HG03159 (cell line): ENCODE measurements around the gene ICAM4.

ENCODE experiments used
- ATAC-seq: cut with Tn5 transposase; IDR thresholded peaks from one replicate; pipeline ENCODE4 v1.9.1; 2021; ENCODE audit warnings: mild to moderate bottlenecking, moderate library complexity; ENCODE audit not compliant: unreplicated experiment

ICAM4 gene

DNA sequence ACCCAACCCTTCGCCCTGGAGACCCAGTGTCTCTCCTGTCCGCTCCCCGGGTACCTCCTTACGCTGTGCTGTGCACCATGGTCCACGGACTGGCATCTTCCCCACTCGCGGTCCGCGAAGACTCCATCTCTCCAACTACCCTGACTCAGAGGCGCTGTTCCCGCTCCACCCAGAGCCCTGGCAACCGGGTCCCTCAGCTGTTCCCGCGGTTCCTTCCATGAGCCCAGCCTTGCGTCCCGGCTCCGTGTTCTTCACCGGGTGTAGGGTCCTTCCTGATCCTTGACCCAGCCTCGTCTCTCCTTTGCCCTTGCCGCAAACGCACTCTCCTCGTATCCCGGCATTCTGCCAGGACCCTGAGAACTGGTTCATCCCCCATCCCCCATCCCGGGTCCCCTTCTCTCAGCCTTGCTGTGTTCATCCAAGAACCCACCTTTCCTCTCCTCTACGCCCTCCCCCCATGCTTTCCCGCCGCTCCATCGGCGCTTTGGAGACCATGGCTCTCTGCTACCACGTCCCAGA, 3.7 kb downstream of the ICAM4 start:
- ATAC-seq = no peak

DNA sequence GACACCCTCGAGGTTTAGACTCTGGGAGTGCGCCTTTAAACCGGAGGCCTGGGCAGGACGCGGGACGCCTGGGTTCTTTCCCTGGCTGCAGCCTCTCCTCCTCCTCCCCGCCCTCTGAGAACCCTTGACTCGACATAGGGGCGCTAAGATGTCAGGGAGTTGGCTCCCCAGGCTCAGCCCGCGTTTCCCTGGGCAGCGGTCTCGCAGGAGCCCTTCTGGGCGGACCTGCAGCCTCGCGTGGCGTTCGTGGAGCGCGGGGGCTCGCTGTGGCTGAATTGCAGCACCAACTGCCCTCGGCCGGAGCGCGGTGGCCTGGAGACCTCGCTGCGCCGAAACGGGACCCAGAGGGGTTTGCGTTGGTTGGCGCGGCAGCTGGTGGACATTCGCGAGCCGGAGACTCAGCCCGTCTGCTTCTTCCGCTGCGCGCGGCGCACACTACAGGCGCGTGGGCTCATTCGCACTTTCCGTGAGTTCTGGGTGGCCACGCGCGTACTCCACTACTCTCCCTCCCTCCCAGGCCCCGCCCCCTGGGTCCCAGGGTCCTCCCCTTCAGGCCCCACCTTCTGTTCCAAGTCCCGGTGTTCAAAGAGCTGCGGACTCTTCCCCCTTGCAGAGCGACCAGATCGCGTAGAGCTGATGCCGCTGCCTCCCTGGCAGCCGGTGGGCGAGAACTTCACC, 4.3 kb downstream of the ICAM4 start:
- ATAC-seq = no peak

DNA sequence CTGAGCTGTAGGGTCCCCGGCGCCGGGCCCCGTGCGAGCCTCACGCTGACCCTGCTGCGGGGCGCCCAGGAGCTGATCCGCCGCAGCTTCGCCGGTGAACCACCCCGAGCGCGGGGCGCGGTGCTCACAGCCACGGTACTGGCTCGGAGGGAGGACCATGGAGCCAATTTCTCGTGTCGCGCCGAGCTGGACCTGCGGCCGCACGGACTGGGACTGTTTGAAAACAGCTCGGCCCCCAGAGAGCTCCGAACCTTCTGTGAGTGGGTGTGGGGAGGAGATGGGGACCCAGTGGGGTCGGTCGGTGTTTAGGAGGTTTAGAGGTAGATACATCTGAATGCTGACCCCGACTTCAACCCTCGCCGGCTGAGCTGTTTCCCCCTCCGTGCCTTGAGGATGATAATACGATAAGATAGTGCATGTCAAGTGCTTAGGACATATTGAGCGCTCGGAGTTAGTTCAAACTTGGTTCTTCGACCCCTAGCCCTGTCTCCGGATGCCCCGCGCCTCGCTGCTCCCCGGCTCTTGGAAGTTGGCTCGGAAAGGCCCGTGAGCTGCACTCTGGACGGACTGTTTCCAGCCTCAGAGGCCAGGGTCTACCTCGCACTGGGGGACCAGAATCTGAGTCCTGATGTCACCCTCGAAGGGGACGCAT, 4.9 kb downstream of the ICAM4 start:
- no peak for ATAC-seq

DNA sequence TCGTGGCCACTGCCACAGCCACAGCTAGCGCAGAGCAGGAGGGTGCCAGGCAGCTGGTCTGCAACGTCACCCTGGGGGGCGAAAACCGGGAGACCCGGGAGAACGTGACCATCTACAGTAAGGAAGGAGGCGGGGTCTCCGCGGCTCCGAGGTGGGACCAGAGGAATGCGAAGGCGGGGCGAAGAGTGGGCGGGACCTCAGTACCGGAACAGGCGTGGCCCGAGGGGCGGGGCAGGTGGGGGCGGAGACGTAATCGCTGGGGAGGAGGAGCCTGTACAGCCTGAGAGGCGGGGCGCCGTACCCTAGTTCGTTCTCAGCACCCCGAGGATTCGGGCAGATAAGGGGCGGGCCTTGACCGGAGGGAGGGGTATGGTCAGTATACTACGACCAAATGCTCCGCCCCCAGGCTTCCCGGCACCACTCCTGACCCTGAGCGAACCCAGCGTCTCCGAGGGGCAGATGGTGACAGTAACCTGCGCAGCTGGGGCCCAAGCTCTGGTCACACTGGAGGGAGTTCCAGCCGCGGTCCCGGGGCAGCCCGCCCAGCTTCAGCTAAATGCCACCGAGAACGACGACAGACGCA, 5.5 kb downstream of the ICAM4 start:
- ATAC-seq = peak; percentile 45

DNA sequence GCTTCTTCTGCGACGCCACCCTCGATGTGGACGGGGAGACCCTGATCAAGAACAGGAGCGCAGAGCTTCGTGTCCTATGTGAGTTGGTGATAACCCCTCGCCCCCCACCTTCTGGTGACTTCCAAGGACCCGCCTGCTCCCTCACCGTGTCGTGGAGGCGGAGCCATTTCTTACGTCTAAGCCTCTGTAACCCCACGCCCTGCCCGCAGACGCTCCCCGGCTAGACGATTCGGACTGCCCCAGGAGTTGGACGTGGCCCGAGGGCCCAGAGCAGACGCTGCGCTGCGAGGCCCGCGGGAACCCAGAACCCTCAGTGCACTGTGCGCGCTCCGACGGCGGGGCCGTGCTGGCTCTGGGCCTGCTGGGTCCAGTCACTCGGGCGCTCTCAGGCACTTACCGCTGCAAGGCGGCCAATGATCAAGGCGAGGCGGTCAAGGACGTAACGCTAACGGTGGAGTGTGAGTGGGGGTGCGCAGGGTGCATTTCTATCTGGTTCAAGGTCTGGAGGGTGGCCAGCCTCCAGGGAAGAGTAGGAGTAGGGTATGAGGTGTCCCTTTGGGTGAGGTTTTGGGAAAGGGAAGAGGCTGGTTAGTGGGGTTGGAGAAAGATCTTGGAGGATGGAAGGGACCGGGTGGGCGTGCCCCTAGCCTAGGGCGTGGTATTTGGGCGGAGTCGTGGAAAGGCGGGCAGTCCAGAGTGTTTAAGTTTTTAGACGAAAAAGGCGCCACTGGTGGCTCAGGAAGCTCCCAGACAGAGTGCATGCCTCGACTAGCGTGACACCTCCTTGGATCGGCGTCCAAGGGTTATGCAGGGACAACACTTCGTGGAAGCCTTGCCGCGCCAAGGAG, 6.3 kb downstream of the ICAM4 start:
- no peak for ATAC-seq

DNA sequence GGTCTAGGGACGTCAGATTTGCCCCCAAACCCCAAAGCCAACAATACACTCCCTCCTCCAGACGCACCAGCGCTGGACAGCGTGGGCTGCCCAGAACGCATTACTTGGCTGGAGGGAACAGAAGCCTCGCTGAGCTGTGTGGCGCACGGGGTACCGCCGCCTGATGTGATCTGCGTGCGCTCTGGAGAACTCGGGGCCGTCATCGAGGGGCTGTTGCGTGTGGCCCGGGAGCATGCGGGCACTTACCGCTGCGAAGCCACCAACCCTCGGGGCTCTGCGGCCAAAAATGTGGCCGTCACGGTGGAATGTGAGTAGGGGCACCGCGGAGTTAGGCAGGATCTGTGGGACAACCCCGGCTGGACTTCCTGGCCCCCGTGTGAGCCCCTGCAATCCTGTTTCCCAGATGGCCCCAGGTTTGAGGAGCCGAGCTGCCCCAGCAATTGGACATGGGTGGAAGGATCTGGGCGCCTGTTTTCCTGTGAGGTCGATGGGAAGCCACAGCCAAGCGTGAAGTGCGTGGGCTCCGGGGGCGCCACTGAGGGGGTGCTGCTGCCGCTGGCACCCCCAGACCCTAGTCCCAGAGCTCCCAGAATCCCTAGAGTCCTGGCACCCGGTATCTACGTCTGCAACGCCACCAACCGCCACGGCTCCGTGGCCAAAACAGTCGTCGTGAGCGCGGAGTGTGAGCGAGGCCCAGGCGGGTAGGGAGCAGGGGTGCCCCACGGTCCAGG, 7.0 kb downstream of the ICAM4 start:
- ATAC-seq = no peak

DNA sequence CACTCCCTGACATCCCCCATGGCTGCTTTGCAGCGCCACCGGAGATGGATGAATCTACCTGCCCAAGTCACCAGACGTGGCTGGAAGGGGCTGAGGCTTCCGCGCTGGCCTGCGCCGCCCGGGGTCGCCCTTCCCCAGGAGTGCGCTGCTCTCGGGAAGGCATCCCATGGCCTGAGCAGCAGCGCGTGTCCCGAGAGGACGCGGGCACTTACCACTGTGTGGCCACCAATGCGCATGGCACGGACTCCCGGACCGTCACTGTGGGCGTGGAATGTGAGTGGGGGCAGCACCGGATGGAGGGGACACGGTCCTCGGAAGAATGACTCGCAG, 7.6 kb downstream of the ICAM4 start:
- no peak for ATAC-seq

DNA sequence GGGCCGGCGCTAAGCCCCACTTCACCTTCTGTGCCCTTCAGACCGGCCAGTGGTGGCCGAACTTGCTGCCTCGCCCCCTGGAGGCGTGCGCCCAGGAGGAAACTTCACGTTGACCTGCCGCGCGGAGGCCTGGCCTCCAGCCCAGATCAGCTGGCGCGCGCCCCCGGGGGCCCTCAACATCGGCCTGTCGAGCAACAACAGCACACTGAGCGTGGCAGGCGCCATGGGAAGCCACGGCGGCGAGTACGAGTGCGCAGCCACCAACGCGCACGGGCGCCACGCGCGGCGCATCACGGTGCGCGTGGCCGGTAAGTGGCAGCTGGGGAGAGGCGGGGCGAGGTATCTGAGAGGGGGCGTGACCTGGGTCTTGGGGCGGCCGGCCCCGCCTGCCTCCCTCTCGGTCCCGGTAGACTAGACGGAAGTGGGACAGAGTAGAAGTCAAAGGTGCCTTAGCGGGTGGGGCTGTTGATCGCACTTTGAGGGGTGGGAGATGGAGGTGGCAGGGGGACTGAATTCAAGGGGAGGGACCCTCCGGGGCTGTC, 8.6 kb downstream of the ICAM4 start:
- no peak for ATAC-seq

DNA sequence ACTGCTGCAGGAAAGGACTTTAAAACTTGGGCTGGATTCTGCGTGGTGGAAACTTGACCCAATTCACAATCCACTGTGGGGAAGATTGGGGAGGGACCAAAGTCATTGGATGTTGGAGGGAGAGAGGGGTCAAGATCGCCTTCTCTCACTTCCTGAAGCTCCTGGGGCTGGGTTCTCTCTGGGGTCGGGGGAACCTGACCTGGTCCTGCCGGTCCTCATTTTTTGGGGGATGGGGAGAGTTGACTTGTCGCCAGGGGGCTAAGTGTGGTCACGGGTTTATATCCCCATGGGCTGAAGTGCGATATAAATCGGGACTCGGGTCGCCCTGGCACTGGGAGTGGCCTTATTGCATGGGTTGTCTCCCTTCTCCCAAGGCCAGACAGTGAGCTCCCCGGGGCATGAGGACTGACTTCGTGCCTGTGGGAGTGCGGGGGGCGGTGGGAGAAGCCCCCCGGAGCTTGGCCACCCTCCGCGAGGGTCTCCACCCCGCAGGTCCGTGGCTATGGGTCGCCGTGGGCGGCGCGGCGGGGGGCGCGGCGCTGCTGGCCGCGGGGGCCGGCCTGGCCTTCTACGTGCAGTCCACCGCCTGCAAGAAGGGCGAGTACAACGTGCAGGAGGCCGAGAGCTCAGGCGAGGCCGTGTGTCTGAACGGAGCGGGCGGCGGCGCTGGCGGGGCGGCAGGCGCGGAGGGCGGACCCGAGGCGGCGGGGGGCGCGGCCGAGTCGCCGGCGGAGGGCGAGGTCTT, 9.3 kb downstream of the ICAM4 start:
- ATAC-seq = no peak

DNA sequence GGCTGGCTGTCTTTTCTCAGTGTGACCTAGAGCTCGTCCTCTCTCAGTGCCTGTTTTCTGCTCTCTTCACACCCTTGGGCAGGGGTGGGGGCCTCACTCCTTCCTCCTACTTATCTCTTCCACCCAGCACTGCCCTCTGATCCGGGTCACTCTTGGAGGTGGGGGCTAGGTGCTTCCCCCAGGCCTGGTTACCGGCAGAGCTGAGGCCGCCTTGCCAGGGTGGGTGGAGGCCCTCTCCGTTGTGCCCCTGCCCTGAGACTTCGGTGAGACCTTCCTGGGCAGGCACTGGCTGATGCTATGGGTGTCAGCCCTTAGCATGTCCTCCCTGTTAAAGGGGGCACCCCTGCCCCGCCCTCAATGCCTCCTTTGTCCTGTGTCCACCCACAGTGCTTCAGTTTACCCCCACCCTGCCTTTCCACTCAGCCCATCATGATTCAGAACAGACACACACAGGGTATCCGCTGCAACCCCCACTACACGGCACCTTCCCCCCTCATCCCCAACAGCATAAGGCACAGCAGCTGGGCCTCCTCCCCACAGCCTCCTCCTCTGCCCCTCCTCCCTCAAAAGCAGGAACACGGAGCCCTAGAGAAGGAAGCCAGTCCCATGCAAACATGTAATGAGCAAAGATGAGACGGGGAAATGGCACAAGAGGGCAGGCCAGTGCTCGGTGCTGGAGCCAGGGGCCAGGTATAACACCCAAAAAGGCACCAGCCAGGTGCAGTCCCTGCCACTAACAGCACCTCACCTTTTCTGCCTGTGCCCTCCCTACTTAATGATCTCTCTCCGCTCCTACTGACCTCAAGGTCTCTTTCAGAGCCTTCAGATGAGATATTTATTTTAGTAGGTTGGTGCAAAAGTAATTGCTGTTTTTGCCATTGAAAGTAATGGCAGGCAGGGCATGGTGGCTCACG, 13.0 kb downstream of the ICAM4 start:
- ATAC-seq = no peak

DNA sequence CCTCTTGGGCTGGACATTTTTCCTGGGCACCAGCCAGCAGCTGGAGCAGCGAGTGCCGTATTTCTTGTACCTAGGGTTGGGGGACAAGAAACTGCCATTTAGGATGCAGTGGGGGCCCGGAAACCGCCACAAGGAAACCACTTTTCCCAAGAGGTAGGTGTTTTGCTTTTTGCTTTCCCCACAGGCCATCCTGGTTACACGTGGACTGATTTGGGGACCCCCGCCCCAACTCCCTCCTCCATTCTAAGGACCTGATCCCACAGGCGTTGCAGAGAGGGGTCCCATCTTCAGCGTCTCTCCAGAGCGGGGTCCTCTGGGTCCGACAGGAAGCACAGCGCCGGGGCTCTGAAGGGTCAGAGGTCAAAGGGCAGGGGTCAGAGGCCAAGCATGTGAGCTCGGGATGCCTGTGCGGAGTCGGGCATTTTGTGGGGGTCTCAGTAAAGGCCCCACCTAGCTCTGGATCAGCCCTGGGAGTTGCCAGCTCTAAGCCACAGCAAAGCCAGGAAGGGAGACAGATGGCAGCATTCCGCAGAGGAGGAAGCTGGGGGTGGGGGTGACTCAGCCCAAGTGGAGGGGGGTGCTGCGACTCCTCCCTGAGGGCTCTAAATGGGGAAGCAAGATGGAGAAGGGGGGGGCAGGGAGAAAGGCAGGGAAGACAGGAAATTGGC, 18.5 kb downstream of the ICAM4 start:
- no peak for ATAC-seq

DNA sequence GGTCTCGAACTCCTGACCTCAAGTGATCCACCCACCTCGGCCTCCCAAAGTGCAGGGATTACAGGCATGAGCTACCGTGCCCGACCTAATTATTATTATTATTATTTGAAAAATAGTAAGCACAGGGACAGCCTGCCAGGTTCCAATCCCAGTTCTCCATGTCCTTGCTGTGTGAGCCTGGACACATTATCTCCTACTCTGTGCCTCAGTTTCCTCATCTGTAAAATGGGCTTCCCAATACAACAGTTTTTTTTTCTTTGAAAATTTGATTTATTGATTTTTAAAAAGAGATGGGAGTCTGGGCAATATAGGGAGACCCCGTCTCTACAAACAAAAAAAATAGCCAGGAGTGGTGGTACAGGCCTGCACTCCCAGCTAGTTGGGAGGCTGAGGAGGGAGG, 19.6 kb downstream of the ICAM4 start:
- ATAC-seq = no peak

DNA sequence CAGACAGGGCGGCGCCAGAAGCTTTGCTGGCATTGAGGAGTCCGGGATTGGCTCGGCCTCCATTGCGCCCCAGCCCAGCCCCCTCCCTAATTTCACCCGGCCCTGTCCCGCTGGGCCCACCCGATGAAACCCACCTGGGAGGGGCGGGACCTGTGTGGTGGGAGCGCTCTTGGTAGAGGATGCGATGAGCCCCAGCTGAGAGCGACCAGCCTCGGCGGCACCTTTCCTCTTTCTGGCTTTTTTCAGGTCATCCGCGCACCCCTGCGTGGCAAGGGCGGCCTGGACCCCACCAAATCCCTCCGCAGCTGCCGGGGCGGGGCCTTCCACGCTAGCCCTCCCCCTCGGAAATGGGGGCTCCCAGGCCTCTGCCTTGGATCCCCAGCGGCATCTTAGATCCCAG, 22.7 kb downstream of the ICAM4 start, which contains the start of gene ZGLP1:
TSS of gene ZGLP1 (minus strand) at position 393 of the 400 bp plus-strand sequence.
- no peak for ATAC-seq

DNA sequence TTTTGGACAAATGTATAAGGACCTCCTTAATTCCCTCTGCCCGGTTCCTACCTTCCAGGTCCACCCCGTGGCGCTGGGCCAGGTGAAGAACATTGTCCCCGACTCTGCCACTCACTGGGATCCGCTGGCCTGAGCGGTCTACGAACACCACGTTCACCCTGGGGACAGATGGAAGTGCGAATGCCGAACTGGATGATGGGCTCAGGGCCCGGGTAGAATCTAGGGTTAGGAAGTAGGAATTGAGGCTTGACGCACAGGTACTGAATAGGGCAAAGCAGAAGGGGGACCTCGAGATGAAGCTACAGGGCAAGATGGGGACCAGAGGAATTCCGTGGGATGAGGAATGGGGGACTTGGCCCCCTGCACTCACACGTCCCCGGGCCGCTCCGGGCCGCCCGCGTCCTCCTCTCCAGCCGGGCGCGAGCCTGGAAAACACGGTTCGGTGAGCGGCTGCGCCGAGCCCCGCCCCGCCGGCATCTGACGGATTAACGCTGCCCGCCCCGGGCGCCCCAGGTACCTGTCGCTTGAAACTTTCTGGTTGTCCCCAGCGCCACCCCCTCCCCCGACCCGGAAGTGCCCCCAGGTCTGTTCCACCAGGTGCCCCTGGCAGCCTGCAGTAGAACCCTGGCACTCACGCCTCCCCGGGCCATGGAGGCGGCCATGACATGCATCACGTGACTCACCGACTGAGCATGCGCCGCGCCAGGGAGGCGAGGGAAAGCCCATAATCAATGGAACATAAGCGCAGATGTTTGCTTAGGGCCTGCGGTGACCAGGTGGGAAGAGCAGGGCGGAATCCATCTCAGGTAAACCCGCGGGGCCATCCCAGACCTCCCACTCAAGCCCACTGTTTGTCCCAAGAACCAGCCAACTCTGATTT, 28.8 kb downstream of the ICAM4 start, which contains the start of gene FDX2:
TSS of gene FDX2 (minus strand) at position 681 of the 880 bp plus-strand sequence. CDS start at position 662, 19 bp downstream.
- peak; percentile 74 for ATAC-seq

DNA sequence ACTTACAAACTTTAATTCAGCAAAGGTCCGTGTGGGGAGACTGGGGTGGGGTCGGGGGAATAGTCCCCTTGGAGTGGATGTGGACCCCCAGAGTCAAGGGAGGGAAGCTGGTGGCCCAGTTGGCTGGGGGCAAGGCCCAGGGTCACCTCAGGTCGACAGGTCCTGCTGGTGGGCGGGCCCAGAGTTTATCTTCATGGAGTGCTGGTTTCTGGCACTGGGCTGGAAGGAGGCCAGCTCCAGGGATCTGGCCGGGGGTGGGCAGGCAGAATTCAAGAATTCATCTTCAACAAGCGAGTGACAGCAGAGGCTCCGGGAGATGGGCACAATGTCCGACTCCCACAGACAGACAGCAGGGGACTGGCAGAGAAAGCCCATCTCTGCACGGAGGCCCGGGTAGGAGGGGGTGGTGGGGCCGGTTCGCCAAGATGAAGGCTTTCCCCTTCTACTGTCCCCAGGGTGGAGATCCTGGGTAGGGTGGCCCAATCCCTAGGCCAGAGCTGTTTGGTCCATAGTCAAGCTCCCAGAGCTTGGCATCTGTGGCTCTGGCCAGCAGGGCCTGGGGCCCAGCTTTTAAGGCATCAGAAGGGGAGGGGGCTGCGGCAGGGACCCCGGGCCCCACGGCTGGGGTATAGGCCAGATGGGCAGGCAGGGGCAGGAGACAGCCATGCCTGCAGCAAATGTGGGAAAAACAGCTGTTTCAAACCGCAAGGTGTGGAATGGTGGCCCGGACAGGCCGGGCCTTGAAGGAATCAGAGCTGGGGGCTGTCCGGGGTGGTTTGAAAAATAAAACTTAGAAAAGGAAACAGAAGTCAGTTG, 29.7 kb downstream of the ICAM4 start:
- ATAC-seq = peak; percentile 16
